Fibroblast of the conjunctiva (primary cell): ENCODE measurements around the gene VILL.
"Not testable (repeated sequence)": the region's sequence is repeated elsewhere in the genome, so short reads cannot be mapped to it uniquely, and the experiment has no call there.

Source experiments
- DNase-seq: peaks from one replicate; pipeline ENCODE4 v3.0.0-alpha.2; 2010; ENCODE audit warnings: low read depth

The VILL gene

DNA sequence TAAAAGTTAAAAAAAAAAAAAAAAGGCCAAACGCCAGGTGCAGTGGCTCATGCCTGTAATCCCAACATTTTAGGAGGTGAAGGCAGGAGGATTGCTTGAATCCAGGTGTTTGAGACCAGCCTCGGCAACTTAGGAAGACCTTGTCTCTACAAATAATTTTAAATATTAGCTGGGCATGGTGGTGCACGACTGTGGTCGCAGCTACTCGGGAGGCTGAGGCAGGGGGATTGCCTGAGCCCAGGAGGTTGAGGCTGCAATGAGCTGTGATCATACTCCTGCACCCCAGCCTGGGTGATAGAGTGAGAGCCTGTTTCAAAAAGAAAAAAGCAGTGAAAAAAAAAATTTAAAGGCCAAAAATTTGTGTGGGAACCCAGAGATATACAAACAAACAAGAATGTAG, 45.7 kb downstream of the VILL start:
- DNase-seq, result no peak

DNA sequence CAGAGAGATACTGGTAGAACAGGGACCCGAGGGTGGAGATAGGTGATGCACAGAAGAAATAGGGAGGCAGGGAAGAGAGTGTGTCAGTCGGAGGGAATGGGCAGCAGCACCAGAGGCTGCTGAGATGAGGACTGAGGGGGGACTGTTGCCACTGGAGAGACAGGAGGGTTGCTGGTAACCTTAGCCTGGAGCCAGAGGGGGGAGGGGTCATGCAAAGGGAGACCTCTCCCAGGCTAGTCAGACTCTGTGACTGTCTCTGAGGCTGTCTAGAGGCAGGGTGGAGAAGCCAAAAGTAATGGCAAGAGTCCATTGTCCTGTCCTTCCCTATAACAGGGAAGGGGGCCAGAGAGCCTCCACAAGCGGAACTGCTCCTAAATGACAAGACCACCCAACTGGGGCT, 46.3 kb downstream of the VILL start:
- DNase-seq, result no peak

DNA sequence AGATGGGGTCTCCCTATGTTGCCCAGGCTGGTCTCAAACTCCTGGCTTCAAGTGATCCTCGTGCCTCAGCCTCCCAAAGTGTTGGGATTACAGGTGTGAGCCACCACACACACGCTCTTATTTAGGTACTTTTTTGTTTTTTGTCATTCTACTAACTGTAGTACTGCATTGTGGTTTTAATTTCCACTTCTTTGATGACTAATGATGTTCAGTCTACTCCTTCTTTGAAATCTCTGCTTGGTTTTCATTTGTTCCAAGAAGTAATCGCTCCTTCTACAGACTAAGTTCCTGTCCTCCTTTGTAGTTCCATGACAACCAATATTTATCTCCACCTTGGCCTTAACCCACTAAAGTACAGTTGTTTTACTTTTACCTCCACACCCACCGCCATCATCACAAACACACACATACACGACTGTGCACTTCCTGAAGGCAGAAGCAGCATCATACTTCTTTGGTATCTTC, 47.9 kb downstream of the VILL start:
- no peak for DNase-seq

DNA sequence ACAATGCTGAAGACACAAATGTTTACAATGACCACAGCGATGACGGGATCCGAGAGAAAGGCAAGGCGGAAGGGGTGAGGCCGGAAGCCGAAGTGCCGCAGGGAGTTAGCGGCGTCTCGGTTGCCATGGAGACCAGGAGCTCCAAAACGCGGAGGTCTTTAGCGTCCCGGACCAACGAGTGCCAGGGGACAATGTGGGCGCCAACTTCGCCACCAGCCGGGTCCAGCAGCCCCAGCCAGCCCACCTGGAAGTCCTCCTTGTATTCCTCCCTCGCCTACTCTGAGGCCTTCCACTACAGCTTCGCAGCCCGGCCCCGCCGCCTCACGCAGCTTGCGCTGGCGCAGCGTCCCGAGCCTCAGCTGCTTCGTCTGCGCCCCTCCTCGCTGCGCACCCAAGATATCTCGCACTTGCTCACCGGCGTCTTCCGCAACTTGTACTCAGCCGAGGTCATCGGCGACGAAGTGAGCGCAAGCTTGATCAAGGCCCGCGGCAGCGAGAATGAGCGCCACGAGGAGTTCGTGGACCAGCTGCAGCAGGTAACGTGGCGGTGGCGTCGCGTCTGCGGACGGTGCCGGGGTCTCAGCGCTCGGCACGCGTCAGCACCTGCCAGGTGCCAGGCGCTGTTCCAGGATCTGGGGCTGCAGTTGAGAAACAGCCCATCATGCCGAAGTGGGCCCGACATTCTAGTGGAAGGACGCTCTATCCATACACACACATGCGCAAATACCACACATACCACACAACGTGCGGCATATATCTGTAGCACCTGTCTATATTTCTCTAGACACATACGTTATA, 48.7 kb downstream of the VILL start, which contains the start of gene DLEC1:
Gene DLEC1, plus strand, starts transcription at position 108 of the 798 bp plus-strand sequence. Its CDS starts 18 bp downstream, at position 126.
- no peak for DNase-seq

DNA sequence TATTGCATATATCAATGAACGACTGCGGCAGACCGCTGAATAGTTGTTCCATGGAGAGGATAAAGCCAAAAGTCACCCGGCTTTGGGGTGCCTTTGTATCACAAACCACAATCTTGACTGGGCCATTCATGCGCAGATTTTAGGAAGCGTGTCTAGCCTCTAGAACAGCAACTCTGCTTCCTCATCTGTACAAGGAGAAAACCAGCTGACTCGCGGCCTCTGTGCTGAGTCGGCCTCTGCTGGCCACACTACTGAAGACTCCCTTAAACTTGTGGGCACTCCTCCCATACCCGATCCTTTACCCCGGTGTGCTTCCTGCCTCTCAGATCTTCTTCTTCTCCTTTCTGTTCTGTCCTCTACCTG, 49.3 kb downstream of the VILL start:
- no peak for DNase-seq

DNA sequence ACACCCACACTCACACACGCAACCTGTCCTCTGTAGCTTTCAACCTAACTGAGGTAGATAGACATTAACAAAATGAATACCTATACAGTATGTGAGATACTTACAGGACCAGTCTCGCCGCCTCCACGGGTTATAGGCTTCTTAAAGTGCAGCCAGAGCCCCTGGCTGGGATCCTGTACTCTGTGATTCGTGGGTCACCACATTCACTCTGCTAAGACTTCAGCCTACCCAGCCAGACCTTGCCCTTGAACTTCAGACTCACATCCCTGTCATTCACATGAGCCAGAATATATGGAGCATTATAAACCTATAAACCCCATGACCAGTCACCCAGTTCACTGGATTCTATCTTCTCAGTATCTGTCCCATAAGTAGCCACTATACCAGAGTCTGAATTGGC, 49.8 kb downstream of the VILL start:
- DNase-seq, result no peak

DNA sequence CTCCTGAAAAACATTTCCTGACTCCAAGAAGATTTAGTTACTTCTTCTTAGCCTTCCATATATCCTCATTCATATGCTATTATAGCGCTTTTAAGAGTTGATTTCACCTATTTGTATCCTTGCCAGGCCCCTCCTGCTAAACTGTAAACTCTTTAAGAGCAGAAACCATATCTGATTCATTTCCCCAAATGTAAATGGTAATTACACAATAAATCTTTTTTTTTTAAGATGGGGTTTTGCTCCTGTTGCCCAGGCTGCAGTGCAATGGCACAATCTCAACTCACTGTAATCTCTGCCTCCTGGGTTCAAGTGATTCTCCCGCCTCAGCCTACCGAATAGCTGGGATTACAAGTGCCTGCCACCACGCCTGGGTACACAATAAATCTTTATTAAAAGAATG, 52.9 kb downstream of the VILL start:
- no peak for DNase-seq

DNA sequence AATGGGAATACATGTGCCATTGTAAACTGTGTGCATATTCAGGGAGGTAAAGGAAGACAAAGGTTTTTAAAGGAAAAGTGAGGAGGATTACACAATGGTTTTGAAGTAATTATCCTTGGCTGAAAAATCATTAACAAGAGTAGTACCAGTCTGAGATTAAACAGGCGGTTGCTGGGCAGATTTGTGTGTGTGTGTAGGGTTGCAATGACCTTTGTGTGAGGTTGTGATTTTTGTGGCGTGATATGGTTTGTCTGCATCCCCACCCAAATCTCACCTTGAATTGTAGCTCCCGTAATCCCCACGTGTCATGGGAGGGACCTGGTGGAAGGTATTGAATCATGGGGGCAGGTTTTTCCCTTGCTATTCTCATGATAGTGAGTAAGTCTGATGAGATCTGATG, 55.4 kb downstream of the VILL start:
- DNase-seq, result no peak

DNA sequence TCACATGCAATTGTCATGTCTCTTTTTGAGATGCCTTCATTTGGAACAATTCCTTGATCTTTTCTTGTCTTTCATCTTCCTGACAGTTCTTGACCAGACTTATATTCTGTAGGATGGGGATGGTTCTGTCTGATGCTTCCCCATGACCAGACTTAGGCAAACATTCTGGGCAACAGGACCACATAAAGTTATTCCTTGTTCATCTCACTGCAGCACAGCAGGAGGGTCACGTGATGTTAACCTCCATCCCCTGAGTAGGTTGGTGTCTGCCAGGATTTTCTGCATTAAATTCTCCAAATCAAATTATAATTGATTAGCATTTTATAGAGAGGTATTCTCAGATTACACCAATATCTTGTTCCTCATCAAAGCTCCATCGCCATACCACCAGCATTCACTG, 56.2 kb downstream of the VILL start:
- no peak for DNase-seq

DNA sequence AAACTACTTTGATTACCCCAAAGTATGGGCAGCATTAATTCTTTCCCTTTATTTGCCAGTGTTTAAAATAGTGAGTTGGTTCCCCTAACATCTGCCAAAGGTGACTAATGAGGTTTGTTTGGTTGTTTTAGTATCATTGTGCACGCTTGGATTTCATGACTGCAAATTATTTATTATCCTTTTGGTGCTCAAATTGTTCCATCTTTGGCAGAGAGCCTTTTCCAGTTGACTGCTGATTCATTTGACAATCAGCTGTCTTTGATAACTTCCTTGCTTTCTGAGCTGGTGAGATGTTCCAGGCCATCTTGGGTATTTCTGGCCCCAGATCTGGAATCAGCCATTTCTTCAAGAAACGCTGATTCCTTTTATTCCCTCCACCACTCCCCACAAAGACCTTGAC, 57.3 kb downstream of the VILL start:
- no peak for DNase-seq

DNA sequence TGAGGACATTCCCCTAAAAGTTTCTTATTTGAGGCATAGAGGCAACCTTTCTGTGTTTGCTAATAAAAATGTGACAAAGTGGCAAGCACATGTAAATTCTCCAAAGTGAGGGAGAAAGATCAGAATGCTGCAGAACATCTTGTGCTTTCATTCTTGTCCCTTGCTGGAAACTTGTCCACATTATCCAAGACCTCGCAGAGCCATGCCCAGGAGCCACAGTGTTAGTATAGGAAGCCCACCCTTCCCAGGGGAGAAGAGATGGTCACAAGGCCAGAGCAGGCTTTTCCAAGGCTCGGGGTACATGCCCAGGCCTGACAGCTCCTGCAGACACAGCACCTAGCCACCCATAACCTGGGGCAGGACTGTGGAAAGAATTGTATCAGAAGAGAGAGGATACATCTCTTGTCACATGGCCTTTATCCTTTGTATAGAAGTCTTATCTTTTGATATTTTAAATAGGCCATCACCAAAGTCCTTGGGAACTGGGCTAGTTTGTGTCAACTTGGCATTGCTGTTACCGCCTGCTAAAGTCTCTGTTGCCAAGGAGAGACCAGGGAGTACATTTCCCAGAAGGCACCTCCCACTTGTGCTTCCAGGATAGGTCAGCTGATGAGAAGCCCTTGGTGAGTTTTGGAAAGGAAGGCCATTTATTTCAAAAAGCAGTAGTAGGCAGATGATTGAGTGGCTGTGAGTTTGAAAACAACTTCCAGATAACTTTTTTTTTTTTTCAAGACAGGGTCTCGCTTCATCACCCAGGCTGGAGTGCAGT, 59.0 kb downstream of the VILL start:
- DNase-seq, result no peak

DNA sequence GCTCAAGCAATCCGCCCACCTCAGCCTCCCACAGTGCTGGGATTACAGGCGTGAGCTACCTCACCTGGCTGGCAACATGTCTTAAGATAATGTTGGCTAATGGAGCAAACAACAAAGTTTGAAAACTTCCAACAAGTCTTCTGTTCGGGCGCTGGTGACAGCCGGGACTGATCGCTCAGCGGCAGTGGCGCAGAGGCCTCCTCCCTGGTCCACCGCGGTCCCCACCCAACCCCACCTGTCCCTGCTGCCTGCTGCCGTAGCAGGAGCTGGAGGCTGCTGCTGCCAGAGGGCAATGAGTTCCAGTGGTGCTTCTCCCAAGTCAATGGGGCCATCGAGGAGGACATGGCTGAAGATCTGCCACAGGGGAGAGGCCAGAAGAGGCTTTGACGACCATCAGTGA, 60.5 kb downstream of the VILL start:
- no peak for DNase-seq

DNA sequence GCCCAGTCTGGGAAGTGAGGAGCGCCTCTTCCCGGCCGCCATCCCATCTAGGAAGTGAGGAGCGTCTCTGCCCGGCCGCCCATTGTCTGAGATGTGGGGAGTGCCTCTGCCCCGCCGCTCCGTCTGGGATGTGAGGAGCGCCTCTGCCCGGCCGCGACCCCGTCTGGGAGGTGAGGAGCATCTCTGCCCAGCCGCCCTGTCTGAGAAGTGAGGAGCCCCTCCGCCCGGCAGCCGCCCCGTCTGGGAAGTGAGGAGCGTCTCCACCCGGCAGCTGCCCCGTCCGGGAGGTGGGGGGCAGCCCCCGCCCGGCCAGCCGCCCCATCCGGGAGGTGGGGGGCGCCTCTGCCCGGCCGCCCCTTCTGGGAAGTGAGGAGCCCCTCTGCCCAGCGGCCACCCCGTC, 62.7 kb downstream of the VILL start:
- not testable (repeated sequence) for DNase-seq

DNA sequence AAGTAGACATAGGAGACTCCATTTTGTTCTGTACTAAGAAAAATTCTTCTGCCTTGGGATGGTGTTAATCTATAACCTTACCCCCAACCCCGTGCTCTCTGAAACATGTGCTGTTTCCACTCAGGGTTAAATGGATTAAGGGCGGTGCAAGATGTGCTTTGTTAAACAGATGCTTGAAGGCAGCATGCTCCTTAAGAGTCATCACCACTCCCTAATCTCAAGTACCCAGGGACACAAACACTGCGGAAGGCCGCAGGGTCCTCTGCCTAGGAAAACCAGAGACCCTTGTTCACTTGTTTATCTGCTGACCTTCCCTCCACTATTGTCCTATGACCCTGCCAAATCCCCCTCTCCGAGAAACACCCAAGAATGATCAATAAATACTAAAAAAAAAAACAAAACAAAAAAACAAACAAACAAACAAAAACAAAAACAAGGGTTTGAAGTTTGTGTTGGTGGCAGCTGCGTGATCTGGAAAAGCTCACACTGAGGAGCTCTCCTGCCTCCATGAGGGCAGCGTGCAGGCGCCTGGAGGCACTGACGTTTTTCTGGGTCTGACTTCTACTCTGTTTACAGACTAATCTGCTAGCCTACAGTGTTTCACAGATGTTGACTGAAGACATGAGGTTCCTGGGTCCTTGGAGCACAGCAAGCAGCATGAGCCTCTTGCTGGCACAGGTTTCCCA, 63.4 kb downstream of the VILL start:
- not testable (repeated sequence) for DNase-seq

DNA sequence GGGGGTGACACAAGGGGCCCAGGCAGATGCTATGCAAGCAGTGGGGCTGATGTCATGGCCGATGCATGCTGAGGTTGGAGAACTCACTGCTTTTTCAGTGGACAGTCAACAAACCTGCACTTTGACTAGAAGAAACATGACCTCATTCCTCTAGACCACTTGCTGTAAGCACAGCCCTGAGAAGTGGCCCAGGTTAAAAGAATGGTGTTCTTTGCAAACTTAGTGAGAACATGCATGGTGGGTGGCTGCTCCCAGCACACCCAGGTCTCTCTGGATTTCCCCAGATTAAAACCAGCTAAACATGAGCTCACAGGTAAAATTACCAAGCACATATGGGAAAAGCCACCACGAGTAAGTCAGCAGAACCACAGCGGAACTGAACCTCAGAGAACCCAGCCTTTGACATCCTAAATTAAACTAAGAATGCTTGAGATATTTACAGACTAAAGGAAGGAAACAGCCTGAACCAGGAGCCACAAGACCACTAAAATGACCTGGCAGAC, 64.0 kb downstream of the VILL start:
- no peak for DNase-seq
